GM20000 (cell line): Measurements from ENCODE around the gene GAGE10.

Source experiments
- DNase-seq: peaks from one replicate; pipeline ENCODE4 v3.0.0; 2012; ENCODE audit warnings: low spot score
- TF ChIP-seq, protein P1 (sequence below): IDR thresholded peaks from 2 replicates; pipeline ENCODE4 v1.5.1; 2012; ENCODE audit warnings: mild to moderate bottlenecking, control low read depth; ENCODE audit errors: extremely low read depth, missing control alignments

The GAGE10 gene

DNA sequence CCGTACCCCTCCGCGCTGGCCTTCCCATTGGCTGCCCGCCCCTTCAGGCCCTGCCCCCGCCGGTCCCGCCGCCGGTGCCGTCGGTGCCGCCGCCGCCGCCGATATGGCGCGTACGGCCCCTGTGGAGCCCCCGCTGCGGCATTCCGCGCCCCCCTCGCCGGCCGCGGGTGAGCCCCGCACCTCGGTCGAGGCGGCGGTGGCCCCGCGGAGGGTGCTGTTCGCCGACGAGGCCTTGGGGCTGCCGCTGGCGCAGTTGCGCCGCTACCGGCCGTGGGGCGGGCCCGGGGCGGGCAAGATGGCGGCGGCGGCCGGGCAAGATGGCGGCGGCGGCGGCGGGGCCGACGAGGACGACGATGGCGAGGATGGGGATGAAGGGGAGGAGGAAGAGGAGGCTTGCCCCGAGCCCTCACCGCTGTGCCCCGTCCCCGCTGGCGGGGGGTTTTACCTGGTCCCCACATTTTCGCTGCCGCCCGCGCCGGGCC lies 33.6 kb upstream of the GAGE10 start, which contains the start of gene PPP1R3F:
Gene PPP1R3F (plus strand): TSS at position 27 of the 482 bp plus-strand sequence. CDS start 77 bp downstream, at position 104.
- DNase-seq, result peak; percentile 58
- TF ChIP-seq, protein P1, sequence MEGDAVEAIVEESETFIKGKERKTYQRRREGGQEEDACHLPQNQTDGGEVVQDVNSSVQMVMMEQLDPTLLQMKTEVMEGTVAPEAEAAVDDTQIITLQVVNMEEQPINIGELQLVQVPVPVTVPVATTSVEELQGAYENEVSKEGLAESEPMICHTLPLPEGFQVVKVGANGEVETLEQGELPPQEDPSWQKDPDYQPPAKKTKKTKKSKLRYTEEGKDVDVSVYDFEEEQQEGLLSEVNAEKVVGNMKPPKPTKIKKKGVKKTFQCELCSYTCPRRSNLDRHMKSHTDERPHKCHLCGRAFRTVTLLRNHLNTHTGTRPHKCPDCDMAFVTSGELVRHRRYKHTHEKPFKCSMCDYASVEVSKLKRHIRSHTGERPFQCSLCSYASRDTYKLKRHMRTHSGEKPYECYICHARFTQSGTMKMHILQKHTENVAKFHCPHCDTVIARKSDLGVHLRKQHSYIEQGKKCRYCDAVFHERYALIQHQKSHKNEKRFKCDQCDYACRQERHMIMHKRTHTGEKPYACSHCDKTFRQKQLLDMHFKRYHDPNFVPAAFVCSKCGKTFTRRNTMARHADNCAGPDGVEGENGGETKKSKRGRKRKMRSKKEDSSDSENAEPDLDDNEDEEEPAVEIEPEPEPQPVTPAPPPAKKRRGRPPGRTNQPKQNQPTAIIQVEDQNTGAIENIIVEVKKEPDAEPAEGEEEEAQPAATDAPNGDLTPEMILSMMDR, result no peak

DNA sequence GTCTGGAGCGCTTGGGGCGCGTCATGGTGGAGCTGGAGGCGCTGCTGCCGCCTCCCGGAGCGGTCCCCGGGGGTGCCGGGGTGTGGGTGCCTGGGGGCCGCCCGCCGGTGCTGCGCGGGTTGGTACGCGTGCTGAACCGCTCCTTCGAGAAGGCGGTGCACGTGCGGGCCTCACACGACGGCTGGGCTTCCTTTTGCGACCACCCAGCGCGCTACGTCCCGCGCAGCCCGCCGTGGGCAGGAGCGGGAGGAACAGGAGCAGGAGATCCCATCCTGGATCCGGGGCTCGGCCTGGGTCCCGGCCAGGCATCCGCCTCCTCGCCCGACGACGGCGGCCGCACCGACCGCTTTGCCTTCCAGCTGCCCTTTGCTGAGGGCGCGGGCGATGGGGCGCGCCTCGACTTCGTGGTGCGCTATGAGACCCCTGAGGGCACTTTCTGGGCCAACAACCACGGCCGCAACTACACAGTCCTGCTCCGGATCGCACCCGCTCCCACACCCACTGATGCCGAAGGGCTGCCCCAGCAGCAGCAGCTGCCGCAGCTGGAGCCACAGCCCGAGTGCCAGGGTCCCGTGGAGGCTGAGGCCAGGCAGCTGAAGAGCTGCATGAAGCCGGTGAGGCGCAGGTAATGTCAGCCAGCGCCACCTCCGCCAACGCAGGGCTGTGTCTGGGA lies 33.1 kb upstream of the GAGE10 start:
- no peak for DNase-seq
- TF ChIP-seq, protein P1, result no peak

DNA sequence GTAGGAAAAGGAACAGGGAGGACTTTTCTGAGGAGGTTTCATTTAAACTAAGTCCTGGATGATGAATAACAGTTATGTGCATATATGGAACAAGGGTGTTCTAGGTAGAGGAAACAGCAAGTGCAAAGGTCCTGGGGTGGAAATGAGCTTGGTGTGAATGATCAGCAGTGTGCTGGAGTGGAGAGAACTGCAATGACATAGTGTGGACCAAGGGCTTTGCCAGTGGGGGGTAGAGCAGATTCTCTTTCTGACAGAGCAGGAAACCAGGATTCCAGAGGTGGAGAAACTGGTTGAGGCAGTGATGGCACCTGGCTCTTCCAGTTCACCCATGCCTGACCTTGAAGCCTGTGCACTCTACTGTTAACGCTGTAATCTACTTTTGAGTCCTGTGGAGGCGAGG lies 32.1 kb upstream of the GAGE10 start:
- DNase-seq, result no peak
- TF ChIP-seq, protein P1, result no peak

DNA sequence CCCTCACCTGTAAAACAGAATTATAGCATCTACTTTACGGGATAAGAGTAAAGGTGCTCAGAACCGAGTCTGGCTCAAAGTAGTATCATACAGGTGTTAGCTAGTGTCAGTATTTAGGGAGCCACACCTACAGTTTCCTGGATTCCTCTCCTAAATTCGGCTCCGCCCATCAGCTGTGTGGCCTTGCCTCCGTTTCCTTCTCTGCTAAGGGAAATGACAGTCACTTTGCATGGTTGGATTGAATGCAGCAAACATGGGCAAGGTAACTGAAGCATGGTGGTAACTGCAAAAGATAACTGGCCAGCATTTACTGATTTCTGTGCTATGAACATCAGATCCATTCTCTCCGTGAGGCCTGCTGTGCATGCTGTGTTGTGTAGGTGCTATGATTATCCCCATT lies 31.0 kb upstream of the GAGE10 start:
- no peak for DNase-seq
- TF ChIP-seq, protein P1, result no peak

DNA sequence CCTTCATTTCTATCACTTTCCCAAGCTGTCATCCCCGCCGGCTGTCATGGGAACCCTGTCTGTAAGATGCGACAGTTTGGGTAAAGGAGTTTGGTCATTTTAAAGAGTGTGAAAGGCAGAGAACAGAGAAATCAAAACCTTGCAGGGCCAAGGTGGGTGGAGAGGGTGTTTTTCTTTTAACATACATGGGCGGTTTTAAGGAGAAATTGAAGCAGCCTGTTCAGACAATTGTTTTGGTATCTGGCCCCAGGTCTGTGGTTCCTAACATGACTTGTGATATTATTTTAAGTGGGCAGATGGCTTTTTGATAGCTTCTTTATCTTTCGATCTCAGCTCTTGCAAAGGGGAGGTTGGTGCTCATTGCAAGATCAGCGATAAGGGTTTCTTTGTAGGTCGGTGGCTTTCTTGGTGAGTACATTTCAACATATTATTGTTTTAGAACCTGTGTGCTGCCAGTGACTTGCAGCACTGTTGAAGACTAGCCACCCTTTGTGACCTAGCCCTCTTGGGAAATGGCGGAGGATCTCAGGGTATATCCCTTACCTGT lies 30.2 kb upstream of the GAGE10 start:
- TF ChIP-seq, protein P1, result no peak
- DNase-seq, result no peak

DNA sequence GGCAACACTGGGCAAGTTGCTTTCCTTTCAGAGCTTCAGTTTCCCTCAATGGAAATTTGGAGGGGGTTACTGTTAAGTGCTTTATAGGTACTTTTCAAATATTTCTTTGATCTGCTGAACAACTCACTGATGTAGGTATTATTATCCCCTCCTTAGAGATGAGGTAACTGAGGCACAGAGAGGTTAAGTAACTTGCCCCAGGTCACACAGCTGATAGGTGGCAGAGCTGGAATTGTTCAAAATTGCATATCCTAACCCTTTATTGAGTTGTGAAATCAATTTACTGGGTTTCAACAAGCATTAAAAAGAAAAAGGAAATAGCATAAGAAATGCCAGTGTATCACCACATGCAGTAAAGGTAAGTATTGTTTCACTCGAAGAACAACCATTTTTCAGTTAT lies 27.2 kb upstream of the GAGE10 start:
- TF ChIP-seq, protein P1, result no peak
- no peak for DNase-seq

DNA sequence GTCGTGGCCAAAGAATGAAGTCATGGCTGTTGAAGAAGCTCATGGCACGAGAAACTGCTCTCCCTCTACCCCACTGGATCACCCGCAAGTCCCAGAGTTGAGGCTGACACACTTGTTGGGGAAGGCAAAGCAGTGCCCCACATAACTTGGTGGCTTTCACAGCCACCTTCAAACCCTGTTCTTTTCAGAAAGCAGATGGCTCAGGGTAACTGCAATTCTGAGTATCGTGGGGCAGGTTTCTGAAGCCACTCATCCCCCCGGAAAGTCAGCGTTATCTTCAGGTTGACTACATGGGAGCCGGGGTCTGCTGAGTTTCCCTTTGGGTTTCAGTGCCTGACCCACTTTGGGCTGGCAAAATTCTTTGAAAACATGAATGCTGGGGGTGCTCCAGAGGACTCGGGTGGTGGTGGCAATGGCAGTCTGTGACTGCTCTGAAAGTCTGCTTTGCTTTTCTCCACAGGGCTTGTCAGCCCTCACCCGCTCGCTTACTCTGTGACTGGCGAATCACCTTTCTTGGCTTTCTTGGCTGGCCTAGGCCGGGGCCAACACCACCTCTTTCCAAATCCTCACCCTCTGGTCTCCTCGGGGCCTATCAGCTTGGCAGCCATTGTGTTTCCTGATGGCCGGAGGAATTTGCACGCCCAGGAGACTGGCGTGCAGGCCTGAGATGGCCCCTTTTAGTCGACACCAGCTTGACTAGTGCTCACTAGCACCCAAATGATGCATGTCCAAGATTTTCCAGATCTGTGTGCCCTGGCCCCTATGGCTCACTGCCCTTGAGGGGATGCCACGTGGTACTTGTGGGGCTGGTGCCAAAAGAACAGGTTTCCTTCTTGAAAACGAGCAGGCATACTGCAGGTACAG lies 26.5 kb upstream of the GAGE10 start:
- TF ChIP-seq, protein P1, result no peak
- no peak for DNase-seq
